Peyer's patch (tissue), 4 donors: ENCODE measurements around the gene AGA. TPM values are rescaled to one million over a fixed set of nuclear protein-coding genes. Genes with fewer than 3 reads are reported as not detected.

Source experiments
- DNase-seq, 3 donors: peaks; one replicate each; pipeline ENCODE4 v3.0.0-alpha.2; 2017 to 2019
- H3K27ac ChIP-seq, 4 donors: fragments of 200-600 bp; sonication (generic); one replicate each; pipeline ENCODE4 v1.5.1; 2016 to 2019
- H3K27me3 ChIP-seq, 2 donors: fragments of 200-600 bp; sonication (generic); one replicate each; pipeline ENCODE4 v1.5.1; 2019
- H3K36me3 ChIP-seq, 3 donors: fragments of 200-600 bp; sonication (generic); one replicate each; pipeline ENCODE4 v1.5.1; 2016 to 2019
- H3K4me1 ChIP-seq, 4 donors: fragments of 200-600 bp; sonication (generic); one replicate each; pipeline ENCODE4 v1.5.1; 2016 to 2019
- H3K4me3 ChIP-seq, 4 donors: fragments of 200-600 bp; sonication (generic); 1 replicate in 3 of 4; 2 replicates in 1 of 4; pipeline ENCODE4 v1.5.1; 2016 to 2019; ENCODE audit warnings: mild to moderate bottlenecking in 1 of 4
- H3K9me3 ChIP-seq, 4 donors: fragments of 200-600 bp; sonication (generic); one replicate each; pipeline ENCODE4 v1.5.1; 2016 to 2019; ENCODE audit warnings: mild to moderate bottlenecking in 1 of 4
- POLR2A ChIP-seq, 2 donors: fragments of 450-650 bp; IDR thresholded peaks; one replicate each; pipeline ENCODE4 v1.5.1; 2017; ENCODE audit warnings: antibody characterized with exemption in 2 of 2, mild to moderate bottlenecking in 2 of 2, moderate library complexity in 2 of 2
- total RNA-seq, 4 donors: library from RNA; depleted of rRNA; stranded (reverse); fragments of >200 nt; gene quantifications; one replicate each; pipeline ENCODE4 v1.1.0, GENCODE V29; 2016
- TF ChIP-seq, protein P1 (sequence below), 6 experiments: fragments of 450-650 bp in 4 of 6; fragments of 200-600 bp in 2 of 6; sonication (generic) in 1 of 6; IDR thresholded peaks; one replicate each; pipeline ENCODE4 v1.5.1; 2017 to 2019; ENCODE audit warnings: antibody characterized with exemption in 6 of 6, mild to moderate bottlenecking in 3 of 6, moderate library complexity in 1 of 6

The AGA gene
- total RNA-seq, 4 donors from 2014 or later, result 11.2 to 18.8 (median 14.9) TPM

DNA sequence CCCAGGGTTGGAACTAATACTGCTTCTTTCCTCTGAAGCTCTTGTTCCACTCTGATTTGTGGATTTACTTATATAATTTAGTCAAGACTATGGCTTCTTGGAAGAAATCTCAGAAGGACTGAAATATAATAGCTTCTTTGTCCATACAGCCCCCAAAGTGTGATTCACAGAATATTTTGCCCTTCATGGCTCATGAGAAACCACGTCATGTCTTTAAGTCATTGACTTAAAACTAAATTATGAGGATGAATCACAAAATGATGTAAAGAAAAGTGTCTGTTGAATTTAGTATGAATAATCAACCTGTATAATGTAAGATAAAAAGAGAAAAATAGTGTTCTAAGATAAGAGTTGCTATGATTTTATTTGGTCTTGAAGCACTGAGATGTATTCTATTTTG, 43.3 kb upstream of the AGA start:
- Histone ChIP-seq H3K4me3 (no peak overlapping the region), H3K9me3 (no peaks in the 10 kb centered on the region), H3K27me3 (no peaks in the 10 kb centered on the region), H3K27ac (no peak overlapping the region), H3K36me3 (no peaks in the 10 kb centered on the region), H3K4me1 (no peaks in the 10 kb centered on the region)
- DNase-seq, result no peak
- no peak for TF ChIP-seq POLR2A (IDR thresholded peaks at IDR 0.05)
- TF ChIP-seq, protein P1, sequence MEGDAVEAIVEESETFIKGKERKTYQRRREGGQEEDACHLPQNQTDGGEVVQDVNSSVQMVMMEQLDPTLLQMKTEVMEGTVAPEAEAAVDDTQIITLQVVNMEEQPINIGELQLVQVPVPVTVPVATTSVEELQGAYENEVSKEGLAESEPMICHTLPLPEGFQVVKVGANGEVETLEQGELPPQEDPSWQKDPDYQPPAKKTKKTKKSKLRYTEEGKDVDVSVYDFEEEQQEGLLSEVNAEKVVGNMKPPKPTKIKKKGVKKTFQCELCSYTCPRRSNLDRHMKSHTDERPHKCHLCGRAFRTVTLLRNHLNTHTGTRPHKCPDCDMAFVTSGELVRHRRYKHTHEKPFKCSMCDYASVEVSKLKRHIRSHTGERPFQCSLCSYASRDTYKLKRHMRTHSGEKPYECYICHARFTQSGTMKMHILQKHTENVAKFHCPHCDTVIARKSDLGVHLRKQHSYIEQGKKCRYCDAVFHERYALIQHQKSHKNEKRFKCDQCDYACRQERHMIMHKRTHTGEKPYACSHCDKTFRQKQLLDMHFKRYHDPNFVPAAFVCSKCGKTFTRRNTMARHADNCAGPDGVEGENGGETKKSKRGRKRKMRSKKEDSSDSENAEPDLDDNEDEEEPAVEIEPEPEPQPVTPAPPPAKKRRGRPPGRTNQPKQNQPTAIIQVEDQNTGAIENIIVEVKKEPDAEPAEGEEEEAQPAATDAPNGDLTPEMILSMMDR (IDR thresholded peaks at IDR 0.05), result no peak

DNA sequence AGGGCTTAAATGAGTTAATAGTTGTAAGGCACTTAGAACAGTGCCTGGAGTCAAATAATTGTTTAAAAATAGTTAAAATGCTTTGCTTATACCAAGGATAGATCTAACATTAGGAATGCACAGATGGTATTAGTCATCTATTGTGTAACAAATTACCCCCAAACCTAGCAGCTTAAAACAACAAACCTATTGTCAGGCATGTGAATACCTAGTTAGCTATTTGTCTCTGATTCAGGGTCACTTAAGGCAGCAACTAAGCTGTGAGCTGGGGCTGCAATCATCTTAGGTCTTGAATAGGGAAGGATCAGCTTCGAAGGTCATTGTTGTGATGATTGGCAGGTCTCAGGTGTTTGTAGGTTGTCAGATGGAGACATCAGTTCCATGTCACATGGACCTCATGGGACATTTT, 42.4 kb upstream of the AGA start:
- Histone ChIP-seq H3K9me3 (no peaks in the 10 kb centered on the region), H3K27ac (no peak overlapping the region), H3K36me3 (no peaks in the 10 kb centered on the region), H3K4me3 (no peak overlapping the region), H3K27me3 (no peaks in the 10 kb centered on the region), H3K4me1 (no peaks in the 10 kb centered on the region)
- TF ChIP-seq, protein P1 (IDR thresholded peaks at IDR 0.05), result no peak
- TF ChIP-seq POLR2A (IDR thresholded peaks at IDR 0.05), result no peak
- no peak for DNase-seq

DNA sequence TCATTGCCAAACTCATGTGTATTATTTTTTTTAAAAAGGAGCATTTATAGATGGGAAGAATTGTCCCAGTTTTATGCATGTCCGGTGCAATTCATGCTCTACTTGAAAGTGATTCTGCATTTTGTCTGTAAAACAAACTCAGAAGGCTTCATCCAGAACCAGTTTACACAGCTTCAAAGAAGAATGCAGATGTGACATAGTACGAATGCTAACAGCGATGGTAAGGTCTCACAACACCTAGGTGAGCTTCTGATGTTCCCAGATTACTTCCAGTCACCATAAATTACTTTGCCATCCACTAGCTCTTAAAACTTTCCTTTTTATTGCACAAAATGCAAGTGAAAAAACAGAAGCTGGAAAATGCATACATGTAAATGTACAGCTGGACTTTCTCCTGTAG, 41.5 kb upstream of the AGA start:
- Histone ChIP-seq H3K27me3 (no peaks in the 10 kb centered on the region), H3K4me1 (no peaks in the 10 kb centered on the region), H3K27ac (no peak overlapping the region), H3K36me3 (no peaks in the 10 kb centered on the region), H3K9me3 (no peaks in the 10 kb centered on the region), H3K4me3 (no peak overlapping the region)
- TF ChIP-seq, protein P1 (IDR thresholded peaks at IDR 0.05), result no peak
- no peak for TF ChIP-seq POLR2A (IDR thresholded peaks at IDR 0.05)
- DNase-seq, result no peak

DNA sequence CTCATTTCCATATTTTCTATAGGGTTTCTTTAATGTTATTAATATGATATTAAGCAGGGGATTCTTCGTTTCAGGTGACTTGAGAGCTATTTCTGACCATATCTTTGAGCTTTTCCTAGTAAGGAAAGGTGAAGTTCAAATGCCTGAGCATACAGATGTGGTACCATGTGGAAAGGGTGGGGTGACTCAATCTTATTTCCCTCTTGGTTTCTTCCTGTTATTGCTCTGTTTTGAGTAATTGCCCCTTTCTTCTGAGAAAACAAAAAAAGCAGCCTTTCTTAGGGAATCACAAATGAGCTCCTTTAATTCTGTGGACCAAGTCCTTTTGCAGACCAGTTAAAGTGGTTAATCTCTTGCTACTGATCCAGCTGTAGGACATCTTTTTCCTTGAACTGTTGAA, 41.0 kb upstream of the AGA start:
- DNase-seq, result no peak
- H3K9me3 ChIP-seq, result no peaks in the 10 kb centered on the region
- no peaks in the 10 kb centered on the region for H3K36me3 ChIP-seq
- no peak for TF ChIP-seq POLR2A (IDR thresholded peaks at IDR 0.05)
- TF ChIP-seq, protein P1 (IDR thresholded peaks at IDR 0.05), result no peak
- H3K4me3 ChIP-seq, result no peak overlapping the region
- H3K27me3 ChIP-seq, result no peaks in the 10 kb centered on the region
- no peaks in the 10 kb centered on the region for H3K4me1 ChIP-seq
- H3K27ac ChIP-seq, result no peak overlapping the region

DNA sequence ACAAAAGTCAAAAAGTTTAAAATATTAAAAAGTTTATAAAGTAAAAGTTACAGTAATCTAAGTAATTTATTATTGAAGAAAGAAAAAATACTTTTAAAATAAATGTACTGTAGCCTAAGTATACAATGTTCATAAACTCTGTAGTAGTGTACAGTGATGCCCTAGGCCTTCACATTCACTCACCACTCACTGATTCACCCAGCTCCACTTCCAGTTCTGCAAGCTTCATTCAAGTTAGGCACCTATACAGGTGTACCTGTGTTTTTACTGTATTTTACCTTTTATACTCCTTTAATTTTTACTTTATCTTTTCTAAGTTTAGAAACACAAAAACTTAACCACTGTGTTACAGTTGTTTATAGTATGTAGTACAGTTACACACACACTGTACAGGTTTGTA, 40.1 kb upstream of the AGA start:
- Histone ChIP-seq H3K4me3 (no peak overlapping the region), H3K27me3 (no peaks in the 10 kb centered on the region), H3K9me3 (no peaks in the 10 kb centered on the region), H3K27ac (no peak overlapping the region), H3K4me1 (no peaks in the 10 kb centered on the region), H3K36me3 (no peaks in the 10 kb centered on the region)
- no peak for DNase-seq
- TF ChIP-seq, protein P1 (IDR thresholded peaks at IDR 0.05), result no peak
- no peak for TF ChIP-seq POLR2A (IDR thresholded peaks at IDR 0.05)

DNA sequence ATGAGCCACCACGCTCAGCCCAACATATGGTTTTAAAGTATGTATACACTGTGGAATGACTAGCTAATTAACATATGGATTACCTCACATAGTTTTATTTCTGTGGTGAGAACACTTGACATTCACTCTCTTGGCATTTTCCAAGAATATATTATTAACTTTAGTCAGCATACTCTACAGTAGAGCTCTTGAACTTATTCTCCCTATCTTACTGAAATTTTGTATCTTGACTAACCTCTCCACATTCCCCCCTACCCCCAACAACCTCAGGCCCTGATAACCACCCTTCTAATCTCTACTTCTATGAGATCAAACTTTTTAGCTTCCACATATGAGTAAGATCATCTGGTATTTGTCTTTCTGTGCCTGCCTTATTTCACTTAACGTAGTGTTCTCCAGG, 38.6 kb upstream of the AGA start:
- H3K27ac ChIP-seq, result no peak overlapping the region
- no peak overlapping the region for H3K4me3 ChIP-seq
- no peaks in the 10 kb centered on the region for H3K4me1 ChIP-seq
- no peaks in the 10 kb centered on the region for H3K36me3 ChIP-seq
- no peak for TF ChIP-seq POLR2A (IDR thresholded peaks at IDR 0.05)
- TF ChIP-seq, protein P1 (IDR thresholded peaks at IDR 0.05), result no peak
- no peak for DNase-seq
- no peaks in the 10 kb centered on the region for H3K27me3 ChIP-seq
- no peaks in the 10 kb centered on the region for H3K9me3 ChIP-seq
